Right renal pelvis (tissue), 4 donors: ENCODE data around the gene SPDYE16. TPM values are rescaled to one million over a fixed set of nuclear protein-coding genes. Genes with fewer than 3 reads are reported as not detected.
"Not testable (repeated sequence)": the region's sequence is repeated elsewhere in the genome, so short reads cannot be mapped to it uniquely, and the experiment has no call there.

Source experiments
- DNase-seq, 4 donors: peaks; one replicate each; pipeline ENCODE4 v3.0.0-alpha.2; 2013; ENCODE audit warnings: low read depth in 4 of 4, low spot score in 3 of 4, missing footprints in 1 of 4
- polyA plus RNA-seq, 4 donors: library from polyadenylated mRNA; unstranded; fragments of 120-200 nt; gene quantifications; one replicate each; pipeline ENCODE4 v1.2.1, GENCODE V29; 2013; ENCODE audit not compliant: insufficient read length in 4 of 4

The SPDYE16 gene
- polyA plus RNA-seq, 4 donors, result 1.7 to 2.3 (median 1.9) TPM

DNA sequence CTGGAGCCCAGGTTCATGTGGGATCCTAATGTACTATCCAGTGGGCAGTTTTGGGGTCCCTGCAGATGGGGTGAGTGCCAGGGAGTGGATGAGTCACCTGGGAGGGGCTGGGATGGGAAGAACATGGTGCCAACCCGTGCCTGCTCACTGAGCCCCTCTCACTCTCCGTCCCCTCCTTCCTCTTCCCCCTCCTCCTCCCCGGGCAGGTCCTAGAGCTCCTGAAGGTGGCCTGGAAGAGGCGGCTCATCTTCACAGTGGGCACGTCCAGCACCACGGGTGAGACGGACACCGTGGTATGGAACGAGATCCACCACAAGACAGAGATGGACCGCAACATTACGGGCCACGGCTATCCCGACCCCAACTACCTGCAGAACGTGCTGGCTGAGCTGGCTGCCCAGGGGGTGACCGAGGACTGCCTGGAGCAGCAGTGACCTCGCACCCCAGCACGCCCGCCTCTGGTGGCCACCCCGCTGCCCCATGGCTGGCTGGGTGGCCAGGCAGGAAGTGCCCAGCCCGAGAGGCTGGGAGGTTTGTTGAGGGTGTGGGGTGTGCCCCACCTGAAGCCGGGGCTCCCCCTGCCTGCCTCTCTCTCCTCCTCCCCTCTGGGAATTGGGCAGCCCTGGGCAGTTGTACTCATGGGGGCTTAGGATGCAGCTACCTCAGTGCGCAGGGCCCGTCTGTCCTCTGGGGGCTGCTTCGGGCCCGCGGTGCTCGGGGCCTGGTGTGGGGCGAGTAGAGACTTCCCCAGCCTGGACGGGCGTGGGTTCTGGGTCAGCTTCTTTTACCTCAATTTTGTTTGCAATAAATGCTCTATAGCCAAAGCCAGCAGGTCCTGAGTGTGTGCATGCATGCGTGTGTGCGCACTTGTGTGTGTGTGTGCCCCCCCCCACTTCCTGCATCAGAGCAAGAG lies 37.7 kb downstream of the SPDYE16 start:
- DNase-seq, result no peak

DNA sequence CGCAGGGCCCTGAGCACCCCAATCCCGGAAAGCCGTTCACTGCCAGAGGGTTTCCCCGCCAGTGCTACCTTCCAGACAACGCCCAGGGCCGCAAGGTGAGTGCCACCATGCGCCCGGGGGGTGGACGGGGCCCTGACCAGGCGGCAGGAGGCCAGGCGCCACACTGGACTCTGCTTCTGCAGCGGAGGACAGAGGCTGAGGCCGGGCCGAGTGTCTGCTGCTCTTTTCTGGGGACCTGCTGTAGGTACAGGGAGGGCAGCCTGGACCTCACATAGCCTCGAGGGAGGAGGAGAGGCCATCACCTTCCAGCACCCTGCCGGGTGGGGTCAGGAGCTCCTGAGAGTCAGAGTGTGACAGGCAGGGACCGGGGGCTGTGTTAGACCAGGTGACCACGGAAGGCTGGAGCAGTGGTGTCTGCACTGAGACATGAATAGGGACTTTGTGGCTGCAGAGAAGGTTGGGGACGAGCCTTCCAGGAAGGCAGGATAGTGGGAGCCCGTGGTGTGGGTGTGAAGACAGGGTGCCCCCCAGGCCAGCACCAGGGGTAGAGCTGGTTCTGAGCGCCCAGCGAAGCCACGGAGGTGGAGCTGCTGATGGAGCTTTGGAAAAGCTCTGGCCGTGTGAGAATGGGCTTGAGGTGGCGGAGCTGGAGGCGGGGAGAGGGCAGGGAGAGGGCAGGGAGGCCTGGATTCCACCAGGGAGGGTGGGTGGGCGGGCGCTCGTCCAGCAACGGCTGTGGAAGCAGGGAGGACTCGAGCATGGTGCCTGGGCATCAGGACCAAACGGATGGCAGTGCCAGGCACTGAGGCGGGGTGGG lies 38.5 kb downstream of the SPDYE16 start:
- DNase-seq, result not testable (repeated sequence)

DNA sequence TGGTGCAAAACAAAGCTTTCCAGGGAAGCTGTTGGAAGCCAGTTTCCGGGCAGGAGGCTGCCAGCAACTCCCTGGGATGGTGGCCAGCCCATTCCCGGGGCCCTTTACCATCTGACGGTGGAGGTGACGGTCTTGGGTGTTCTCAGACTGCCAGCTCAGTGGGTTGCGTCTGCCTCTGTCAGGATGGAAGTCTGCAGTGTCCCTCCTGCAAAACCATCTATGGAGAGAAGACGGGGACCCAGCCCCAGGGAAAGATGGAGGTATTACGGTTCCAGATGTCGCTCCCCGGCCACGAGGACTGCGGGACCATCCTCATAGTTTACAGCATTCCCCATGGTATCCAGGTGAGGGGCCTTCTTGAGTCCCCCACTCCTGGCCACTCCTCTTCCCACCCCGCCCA lies 39.9 kb downstream of the SPDYE16 start:
- DNase-seq, result not testable (repeated sequence)

DNA sequence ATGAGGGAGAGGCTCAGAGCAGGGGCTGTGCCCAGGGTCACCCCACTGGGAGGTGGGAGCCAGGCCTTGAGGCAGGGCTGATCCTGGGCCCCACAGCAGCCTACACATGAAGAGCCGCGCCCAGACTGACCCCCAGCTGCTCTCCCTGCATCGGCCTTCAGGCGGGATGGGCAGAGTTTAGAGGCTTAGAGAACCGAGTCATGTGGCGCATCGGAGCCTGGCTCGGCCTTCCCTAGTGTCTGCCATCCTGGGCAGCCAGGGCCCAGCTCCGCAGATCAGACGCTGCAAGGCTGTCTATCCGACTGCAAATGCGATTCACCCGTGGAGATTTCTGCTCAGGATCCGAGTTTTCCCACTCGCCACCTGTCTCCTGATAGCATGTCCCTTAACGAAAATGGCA lies 40.3 kb downstream of the SPDYE16 start:
- DNase-seq, result not testable (repeated sequence)

DNA sequence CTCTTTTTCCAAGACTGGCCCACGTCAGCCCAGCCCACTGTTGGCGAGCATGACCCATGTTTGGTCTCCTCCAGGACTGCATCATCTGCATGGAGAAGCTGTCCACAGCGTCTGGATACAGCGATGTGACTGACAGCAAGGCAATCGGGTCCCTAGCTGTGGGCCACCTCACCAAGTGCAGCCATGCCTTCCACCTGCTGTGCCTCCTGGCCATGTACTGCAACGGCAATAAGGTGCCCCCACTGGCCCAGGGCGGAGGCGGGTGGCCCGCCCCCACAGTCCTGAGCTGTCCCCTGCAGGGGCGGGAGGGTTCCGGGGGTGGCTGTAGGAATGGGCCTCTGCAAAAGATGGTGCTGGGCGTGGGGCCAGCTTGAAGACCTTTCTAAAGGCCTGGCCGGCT lies 40.9 kb downstream of the SPDYE16 start:
- DNase-seq, result not testable (repeated sequence)

DNA sequence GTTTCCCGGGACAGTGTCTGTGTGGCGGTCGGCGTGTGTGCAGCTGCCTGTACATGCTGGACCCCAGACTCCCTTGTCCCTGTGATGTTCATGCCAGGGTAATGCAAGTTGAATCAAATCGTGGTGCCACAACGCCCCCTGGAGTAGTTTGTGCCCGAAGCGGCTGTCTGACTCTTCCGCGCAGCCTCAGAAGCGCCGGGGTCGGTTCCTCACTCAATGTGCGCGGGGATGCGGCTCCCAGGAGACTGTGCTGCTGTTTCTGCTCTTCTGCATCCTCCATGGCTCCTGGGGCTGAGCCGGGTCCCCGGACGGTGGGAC lies 43.2 kb downstream of the SPDYE16 start:
- not testable (repeated sequence) for DNase-seq

DNA sequence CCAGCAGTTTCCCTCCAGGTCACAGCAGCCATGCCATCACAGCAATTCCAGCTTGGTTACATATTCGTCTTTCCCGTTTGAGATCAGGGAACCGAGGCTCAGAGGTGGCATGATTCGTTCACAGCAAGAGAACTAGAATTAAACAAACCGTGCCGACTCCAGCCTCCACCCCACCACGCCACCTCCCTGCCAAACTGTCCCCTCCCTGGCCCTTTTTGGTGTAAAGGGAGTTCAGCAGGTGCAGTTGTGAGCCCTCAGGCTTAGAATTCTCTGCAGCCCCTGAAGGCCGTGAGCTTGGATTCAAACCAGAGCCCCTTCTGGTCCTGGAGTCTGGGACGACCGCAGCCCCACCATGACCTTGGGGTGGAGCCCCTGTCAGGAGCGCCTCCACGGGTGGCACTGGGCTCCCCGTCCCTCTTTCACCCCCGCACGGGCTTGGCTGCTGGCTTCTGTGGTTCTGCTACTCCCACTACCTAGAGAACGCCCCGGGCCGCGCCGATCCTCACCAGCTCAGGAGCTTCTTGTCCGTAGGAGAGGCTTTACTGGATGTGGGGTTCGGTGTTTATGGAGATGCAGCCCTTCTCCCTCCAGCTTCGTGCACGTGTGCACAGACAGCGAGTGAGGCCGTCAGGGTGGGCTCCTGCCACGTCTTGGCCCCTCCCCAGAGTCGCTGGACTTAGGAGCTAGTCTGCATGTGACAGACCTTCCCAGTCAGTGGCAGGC lies 43.7 kb downstream of the SPDYE16 start:
- not testable (repeated sequence) for DNase-seq

DNA sequence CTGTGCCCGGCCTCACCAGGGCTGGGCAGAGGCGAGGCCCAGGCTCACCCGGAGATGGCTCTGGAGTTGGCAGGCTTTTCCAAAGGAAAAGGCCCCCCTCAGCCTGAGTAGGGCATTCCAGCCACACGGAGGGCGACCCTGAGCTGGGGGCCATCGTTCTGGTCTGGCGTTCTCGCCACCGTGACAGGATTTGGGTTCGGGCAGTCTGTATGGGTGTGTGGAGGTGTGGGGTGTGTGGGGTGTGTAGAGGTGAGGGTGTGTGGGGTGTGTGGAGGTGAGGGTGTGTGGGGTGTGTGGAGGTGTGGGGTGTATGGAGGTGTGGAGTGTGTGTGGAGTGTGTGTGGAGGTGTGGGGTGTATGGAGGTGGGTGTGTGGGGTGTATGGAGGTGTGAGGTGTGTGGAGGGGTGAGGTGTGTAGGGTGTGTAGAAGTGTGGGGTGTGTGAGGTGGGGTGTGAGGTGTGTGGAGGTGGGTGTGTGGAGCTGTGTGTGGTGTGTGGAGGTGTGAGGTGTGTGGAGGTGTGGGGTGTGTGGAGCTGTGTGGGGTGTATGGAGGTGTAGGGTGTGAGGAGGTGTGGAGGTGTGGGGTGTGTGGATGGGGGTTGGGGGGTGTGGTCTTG lies 44.4 kb downstream of the SPDYE16 start:
- DNase-seq, result not testable (repeated sequence)

DNA sequence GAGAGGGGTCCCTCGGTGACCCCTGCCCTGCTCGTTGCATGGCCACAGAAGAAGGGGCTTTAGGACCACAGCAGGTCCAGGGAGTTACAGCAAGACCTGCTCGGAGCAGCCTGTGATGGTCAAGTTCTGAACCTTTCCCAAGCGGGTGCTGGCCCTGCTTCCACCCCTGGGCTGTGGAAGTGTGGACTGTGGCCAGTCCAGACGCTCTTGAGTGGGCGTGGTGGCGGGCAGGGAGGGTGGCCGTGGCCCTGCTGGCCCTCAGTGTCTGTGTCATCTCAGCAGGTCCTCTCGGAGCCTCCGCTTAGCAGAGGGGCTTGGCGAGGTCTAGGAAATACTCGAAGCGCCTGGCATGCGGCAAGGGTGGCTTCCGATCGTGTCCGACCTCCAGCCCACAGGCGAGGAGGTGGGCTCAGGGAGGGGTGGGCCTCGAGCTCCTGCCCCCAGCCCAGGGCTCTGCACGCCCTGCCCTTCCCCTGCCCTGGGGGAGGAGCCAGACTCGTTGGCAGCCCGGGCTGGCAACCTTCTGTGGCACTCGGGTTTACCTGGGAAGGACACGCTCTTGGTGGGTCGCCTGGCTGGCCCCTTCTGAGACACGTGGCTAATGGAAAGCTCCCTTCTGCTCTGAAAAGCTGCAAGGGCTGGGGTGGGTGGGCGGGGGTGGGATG lies 45.0 kb downstream of the SPDYE16 start:
- DNase-seq, result not testable (repeated sequence)

DNA sequence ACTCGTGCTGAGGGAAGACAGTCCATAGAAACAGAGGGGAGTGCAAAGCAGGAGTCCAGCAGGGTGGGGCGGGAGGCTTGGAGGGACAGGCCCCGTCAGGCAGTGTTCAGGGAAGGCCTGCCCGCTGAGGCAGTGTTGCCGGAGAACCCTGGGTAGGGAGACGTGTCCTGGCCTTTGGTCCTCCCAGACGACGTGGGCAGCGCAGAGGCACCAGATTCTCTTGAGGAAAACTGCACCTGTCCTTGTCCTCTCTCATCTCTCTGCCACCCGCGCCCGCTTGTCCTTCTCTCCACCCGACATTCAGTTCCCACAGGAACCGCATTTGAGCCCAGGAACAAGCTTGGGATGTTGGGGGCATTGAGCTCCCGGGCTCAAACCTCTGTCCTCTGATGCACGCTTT lies 47.4 kb downstream of the SPDYE16 start:
- DNase-seq, result not testable (repeated sequence)

DNA sequence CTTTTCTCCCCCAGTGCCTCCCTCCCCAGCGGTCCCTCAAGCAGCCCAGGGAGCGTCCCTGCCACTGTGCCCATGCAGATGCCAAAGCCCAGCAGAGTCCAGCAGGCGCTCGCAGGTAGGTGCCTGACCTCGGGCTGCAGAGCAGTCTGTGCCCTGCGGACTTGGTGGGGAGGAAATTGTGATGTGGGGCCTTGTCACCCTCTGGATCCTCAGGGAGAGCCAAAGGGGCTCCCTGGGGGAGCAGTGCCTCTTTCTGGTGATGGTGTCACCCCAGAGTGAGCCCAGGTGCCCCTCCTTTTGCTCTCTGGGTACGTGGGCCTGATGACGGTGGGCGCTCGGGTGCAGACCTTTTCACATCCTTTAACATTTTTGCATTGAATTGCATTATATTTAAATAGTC lies 51.0 kb downstream of the SPDYE16 start:
- DNase-seq, result not testable (repeated sequence)

DNA sequence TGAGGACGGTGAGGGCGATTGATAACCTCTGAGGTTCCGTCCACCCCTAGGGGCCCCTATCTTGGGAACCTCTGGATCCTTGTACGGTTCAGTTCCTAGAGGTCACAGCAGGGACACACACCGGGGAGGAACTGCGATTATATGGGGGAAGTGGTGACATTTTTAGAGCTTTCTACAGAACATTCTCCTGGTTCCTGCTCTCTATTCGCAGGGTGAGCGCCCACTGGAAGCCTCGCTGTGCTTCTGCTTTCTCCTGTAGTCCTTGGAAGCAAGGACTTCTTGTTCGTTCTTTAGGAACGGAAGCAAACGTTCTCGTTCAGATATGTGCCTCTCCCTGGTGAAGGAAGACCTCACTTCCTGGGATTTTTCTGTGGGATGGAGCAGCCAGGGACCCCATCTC lies 55.1 kb downstream of the SPDYE16 start:
- not testable (repeated sequence) for DNase-seq

DNA sequence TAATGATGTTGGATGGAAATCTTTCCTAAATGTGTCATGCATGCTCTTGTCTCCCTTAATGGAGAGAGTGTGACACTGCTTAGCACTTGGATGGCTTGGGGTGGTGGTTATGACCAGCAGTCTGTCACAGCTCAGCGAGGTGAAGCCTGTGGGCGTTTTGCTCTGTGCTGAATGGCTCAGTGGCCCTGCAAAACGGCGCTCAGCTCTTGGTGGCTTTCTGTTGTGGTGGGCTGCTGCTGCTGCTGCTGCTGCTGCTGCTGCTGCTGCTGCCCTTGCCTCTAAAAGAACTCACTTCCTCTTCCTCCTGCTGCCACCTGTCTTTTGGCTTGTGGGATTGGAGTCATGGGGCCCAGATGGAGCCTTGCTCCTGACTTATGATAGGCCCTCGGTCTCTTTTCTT lies 56.5 kb downstream of the SPDYE16 start:
- DNase-seq, result not testable (repeated sequence)

DNA sequence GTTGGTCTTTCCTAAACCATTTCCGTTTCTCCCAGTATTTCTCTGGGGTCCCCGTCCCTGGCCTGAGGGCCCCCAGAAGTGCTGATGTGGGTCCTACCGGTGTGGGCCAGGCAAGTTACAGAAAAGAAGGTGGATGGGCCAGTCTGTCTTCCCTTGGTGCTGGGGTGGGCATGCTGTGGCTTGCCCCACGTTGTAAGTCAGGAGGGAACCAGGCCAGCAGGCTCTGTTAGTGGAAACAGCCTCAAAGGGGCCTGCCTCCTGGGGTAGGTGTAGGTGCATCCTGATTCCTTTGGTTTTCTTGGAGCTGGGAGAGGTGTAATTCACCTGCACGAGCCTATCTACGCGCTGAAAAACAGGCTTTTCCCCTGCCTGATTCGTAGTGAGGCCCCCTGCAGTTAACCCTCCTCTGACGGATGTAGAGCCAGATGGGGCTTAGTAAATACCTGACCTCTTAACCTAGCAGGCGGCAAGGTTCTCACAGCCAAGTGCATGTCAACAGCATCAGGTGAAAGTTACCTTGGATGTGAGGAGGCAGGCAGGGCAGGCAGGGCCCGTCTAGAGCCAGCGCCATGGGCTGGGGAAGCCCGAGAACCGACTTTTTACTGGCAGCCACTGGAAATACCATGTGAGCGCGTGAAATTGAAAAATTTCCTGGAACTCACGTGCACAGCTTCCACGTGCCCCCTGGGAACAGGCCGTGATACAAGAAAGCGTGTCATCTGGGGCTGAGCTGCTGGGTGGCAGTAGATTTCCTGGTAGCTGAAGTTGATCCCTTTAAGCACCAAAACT lies 57.1 kb downstream of the SPDYE16 start:
- DNase-seq, result not testable (repeated sequence)

DNA sequence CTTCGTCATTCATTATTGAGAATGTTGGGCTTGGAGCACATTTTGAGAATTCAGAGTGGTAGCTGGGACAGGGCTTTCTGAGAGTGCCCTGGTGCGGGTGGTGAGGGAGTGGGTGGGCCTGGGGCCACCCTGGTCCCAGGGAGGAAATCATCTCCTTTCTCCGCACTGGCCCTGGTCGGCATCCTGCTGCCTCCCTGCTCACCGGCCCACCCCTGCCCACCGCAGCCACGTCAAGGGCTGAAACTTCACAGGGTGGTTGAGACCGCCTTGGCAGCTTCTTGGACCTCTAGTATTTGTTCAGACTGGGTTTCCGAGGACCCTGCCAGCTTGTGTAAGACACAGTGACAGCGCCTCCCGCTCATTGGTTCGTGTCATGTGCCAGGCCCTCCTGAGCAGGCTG lies 58.6 kb downstream of the SPDYE16 start:
- DNase-seq, result not testable (repeated sequence)

DNA sequence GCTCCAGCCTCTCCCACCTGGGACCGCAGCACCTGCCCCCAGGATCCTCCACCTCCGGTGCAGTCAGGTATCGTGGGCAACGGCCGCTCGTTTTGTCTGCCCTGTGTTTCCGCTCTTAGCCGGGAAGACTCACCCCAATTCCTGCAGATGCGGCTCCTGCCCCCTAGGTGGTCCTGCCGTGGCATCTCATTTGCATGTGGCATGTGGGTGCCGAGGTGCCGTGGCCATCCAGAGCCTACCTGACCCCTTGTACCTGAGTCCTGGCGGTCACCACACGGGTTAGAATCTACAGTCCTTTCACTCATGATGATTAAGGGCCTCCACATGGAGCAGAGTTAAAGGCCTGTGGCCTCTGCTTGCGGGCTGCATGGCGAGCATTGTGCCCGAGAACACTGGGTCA lies 60.0 kb downstream of the SPDYE16 start:
- DNase-seq, result not testable (repeated sequence)

DNA sequence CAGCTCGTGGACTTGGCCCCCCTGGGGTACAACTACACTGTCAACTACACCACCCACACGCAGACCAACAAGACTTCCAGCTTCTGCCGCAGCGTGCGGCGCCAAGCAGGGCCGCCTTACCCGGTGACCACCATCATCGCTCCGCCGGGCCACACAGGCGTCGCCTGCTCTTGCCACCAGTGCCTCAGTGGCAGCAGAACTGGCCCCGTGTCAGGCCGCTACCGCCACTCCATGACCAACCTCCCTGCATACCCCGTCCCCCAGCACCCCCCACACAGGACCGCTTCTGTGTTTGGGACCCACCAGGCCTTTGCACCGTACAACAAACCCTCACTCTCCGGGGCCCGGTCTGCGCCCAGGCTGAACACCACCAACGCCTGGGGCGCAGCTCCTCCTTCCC lies 60.4 kb downstream of the SPDYE16 start:
- not testable (repeated sequence) for DNase-seq
